Transverse colon (tissue), 4 donors: ENCODE results near the gene SLBP. TPM values are rescaled to one million over a fixed set of nuclear protein-coding genes. Genes with fewer than 3 reads are reported as not detected.

ENCODE experiments used
- DNase-seq: peaks from one replicate; pipeline ENCODE4 v3.0.0-alpha.2; 2019
- H3K27ac ChIP-seq, 4 donors: fragments of 200-600 bp; sonication (generic); 2 replicates each; pipeline ENCODE4 v1.5.1; 2016 to 2018; ENCODE audit warnings: inconsistent platforms in 4 of 4
- H3K27me3 ChIP-seq: fragments of 200-600 bp; sonication (generic); 2 replicates; pipeline ENCODE4 v1.5.1; 2017; ENCODE audit warnings: inconsistent platforms
- H3K36me3 ChIP-seq, 4 donors: fragments of 200-600 bp; sonication (generic); 2 replicates each; pipeline ENCODE4 v1.5.1; 2017 to 2019; ENCODE audit warnings: inconsistent platforms in 4 of 4
- H3K4me1 ChIP-seq, 4 donors: fragments of 200-600 bp; sonication (generic); 2 replicates each; pipeline ENCODE4 v1.5.1; 2017 to 2020; ENCODE audit warnings: inconsistent platforms in 4 of 4
- H3K4me3 ChIP-seq, 4 donors: fragments of 200-600 bp; sonication (generic); 1 replicate in 1 of 4; 2 replicates in 3 of 4; pipeline versions ENCODE4 v1.5.1 to v1.6.1; 2017 to 2019; ENCODE audit warnings: inconsistent platforms in 4 of 4
- H3K9me3 ChIP-seq, 2 donors: fragments of 200-600 bp; sonication (generic); 2 replicates each; pipeline ENCODE4 v1.5.1; 2017 to 2019; ENCODE audit warnings: inconsistent platforms in 2 of 2
- EP300 ChIP-seq: sonication (generic); formaldehyde crosslinking; IDR thresholded peaks from one replicate; pipeline ENCODE4 v1.6.1; 2017; ENCODE audit warnings: antibody characterized with exemption, low read depth
- POLR2A ChIP-seq: fragments of 450-650 bp; IDR thresholded peaks from one replicate; pipeline ENCODE4 v1.6.1; 2016; ENCODE audit warnings: antibody characterized with exemption, mild to moderate bottlenecking, moderate library complexity
- POLR2AphosphoS5 ChIP-seq, 3 donors: sonication (generic); formaldehyde crosslinking; IDR thresholded peaks; one replicate each; pipeline ENCODE4 v1.6.1; 2016; ENCODE audit warnings: antibody characterized with exemption in 3 of 3
- WGBS, 2 donors: methylation state at CpG; one replicate each; pipeline ENCODE4 v1.1.5; 2018; ENCODE audit warnings: low coverage in 1 of 2; 5-methylcytosine and 5-hydroxymethylcytosine counted together
- in situ Hi-C, 4 donors: fragments of 200-750 bp; cut with MboI; loops; one replicate each; pipeline versions ENCODE4 v1.15.0 to v1.15.1; 2017; ENCODE audit warnings: low sequenced_read_pairs in 3 of 4, low pct_ligation_motif_present in 1 of 4, low pct_unique_long_range_greater_than_20kb in 1 of 4
- intact Hi-C: fragments of 100-400 bp; cut with DNase I; formaldehyde crosslinking; loops from one replicate; pipeline ENCODE4 v1.15.1; 2023; ENCODE audit warnings: low total_unique reads
- total RNA-seq, 4 donors: library from RNA; depleted of rRNA; stranded (reverse); fragments of >200 nt; gene quantifications; one replicate each; pipeline ENCODE4 v1.1.0, GENCODE V29; 2016
- TF ChIP-seq, protein P1 (sequence below), 5 experiments: fragments of 200-600 bp in 3 of 5; fragments of 450-650 bp in 2 of 5; sonication (generic) in 3 of 5; IDR thresholded peaks; 1 replicate in 2 of 5; 2 replicates in 3 of 5; pipeline ENCODE4 v1.5.1; 2016 to 2017; ENCODE audit warnings: antibody characterized with exemption in 5 of 5, inconsistent platforms in 3 of 5, mild to moderate bottlenecking in 2 of 5, moderate library complexity in 1 of 5

SLBP gene
- total RNA-seq, 4 donors from 2014 or later, result 7.6 to 47.5 (median 31.6) TPM

DNA sequence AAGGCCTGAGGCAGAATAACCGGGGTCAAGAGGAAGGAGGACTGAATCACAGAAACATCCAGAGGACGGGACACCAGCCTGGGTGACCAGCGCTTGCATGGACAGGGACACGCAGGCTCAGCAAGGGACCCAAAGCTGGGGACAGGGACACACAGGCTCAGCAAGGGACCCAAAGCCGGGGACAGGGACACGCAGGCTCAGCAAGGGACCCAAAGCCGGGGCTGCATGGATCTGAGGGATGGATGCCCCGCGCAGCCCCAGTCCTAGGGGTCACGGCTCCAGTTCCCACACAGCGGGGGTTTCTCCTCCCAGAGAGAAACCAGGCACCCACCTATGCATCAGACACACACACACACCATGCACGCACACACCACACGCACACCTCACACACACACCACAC is 60.5 kb downstream of the SLBP start:
- intact Hi-C loops, result no loop called here
- no peak overlapping the region for H3K4me3 ChIP-seq
- H3K4me1 ChIP-seq, result no peaks in the 10 kb centered on the region
- in situ Hi-C loops, result no loop called here
- no peaks in the 10 kb centered on the region for H3K27me3 ChIP-seq
- WGBS, 2 donors, result 90 to 93% methylated on average over 5 to 13 of the region's 13 CpGs
- H3K27ac ChIP-seq, result no peak overlapping the region
- no peak for TF ChIP-seq EP300
- TF ChIP-seq, protein P1, sequence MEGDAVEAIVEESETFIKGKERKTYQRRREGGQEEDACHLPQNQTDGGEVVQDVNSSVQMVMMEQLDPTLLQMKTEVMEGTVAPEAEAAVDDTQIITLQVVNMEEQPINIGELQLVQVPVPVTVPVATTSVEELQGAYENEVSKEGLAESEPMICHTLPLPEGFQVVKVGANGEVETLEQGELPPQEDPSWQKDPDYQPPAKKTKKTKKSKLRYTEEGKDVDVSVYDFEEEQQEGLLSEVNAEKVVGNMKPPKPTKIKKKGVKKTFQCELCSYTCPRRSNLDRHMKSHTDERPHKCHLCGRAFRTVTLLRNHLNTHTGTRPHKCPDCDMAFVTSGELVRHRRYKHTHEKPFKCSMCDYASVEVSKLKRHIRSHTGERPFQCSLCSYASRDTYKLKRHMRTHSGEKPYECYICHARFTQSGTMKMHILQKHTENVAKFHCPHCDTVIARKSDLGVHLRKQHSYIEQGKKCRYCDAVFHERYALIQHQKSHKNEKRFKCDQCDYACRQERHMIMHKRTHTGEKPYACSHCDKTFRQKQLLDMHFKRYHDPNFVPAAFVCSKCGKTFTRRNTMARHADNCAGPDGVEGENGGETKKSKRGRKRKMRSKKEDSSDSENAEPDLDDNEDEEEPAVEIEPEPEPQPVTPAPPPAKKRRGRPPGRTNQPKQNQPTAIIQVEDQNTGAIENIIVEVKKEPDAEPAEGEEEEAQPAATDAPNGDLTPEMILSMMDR (IDR thresholded peaks at IDR 0.05), result no peak
- no peak for TF ChIP-seq POLR2AphosphoS5 (IDR thresholded peaks at IDR 0.05)
- TF ChIP-seq POLR2A, result no peak
- H3K9me3 ChIP-seq, result no peaks in the 10 kb centered on the region
- no peak for DNase-seq
- H3K36me3 ChIP-seq, result no peaks in the 10 kb centered on the region

DNA sequence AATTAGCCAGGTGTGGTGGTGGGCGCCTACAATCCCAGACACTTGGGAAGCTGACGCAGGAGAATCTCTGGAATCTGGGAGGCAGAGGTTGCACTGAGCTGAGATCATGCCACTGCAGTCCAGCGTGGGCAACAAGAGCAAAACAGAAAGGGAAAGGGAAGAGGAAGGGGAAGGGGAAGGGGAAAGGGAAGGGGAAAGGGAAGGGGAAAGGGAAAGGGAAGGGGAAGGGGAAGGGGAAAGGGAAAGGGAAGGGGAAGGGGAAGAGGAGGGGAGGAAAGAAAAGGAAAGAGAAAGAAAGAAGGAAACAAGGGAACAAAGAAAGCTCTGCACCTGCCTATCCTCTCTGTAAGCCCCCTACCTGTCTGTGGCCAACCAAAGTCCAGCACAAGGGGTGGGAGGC is 63.2 kb downstream of the SLBP start:
- no peak overlapping the region for H3K4me3 ChIP-seq
- no peaks in the 10 kb centered on the region for H3K9me3 ChIP-seq
- WGBS, 2 donors, result 84 to 93% methylated on average over 2 to 3 of the region's 3 CpGs
- intact Hi-C loops (no loop called here), in situ Hi-C loops (loop anchor here in 1 of 4 donors (25.0 kb wide), 1 partner anchor 287 kb away; no protein-coding TSS in a partner anchor)
- no peaks in the 10 kb centered on the region for H3K27me3 ChIP-seq
- TF ChIP-seq, protein P1 (IDR thresholded peaks at IDR 0.05), result no peak
- TF ChIP-seq EP300 (no peak), POLR2AphosphoS5 (IDR thresholded peaks at IDR 0.05) (no peak)
- no peak overlapping the region for H3K27ac ChIP-seq
- H3K4me1 ChIP-seq, result no peaks in the 10 kb centered on the region
- DNase-seq, result no peak
- no peaks in the 10 kb centered on the region for H3K36me3 ChIP-seq

DNA sequence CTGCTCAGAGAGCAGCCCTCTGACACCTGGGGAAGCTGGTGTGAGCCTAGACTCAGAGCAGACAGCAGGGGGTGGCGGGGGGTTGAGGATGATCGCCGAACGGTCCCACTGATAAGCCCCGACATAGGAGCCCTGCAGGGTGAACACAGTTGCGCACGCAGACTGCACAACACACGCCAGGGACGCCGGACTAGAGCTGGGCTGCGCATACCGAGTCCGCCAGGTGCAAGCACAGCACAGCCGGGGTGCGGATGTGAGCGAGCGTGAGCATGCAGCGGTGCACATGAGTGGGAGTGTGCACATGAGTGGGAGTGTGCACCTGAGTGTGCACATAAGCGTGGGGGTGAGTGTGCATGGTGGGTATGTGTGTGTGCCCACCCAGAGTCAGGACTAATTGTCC is 64.7 kb downstream of the SLBP start:
- TF ChIP-seq, protein P1 (IDR thresholded peaks at IDR 0.05), result no peak
- TF ChIP-seq POLR2AphosphoS5 (IDR thresholded peaks at IDR 0.05) (no peak), POLR2A (no peak), EP300 (no peak)
- no peak overlapping the region for H3K27ac ChIP-seq
- in situ Hi-C loops, result loop anchor here in 1 of 4 donors (25.0 kb wide), 1 partner anchor 285 kb away; no protein-coding TSS in a partner anchor
- no peaks in the 10 kb centered on the region for H3K9me3 ChIP-seq
- H3K36me3 ChIP-seq, result no peaks in the 10 kb centered on the region
- DNase-seq, result no peak
- H3K4me1 ChIP-seq, result no peaks in the 10 kb centered on the region
- H3K27me3 ChIP-seq, result no peaks in the 10 kb centered on the region
- no peak overlapping the region for H3K4me3 ChIP-seq
- whole genome bisulfite sequencing, 2 donors, result 84% methylated on average over 15 of the region's 19 CpGs; no CpG with 5 or more reads in 1 of the 2 donors
- intact Hi-C loops, result no loop called here

DNA sequence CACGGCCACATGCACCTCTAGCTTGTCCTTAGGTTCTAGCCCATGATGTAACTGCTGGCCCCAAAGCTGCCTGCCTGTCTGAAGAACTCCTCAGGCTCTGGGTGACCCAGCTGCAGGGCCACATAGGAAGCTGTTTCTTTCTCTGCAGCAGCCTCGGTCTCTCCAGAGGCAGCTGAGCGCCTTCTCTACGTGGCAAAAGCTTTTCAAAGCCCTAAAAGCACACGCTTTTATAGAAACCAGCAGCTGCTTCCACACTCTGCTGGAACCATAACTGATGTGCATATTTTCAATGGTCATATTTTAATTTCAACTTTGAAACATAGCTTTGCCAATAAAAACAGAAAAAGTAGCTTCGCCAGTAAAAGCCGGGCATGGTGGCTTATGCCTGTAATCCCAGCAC is 65.4 kb downstream of the SLBP start:
- no peaks in the 10 kb centered on the region for H3K9me3 ChIP-seq
- TF ChIP-seq, protein P1 (IDR thresholded peaks at IDR 0.05), result no peak
- no peak for TF ChIP-seq POLR2A
- TF ChIP-seq EP300, result no peak
- no peak for TF ChIP-seq POLR2AphosphoS5 (IDR thresholded peaks at IDR 0.05)
- H3K27ac ChIP-seq, result no peak overlapping the region
- intact Hi-C loops (no loop called here), in situ Hi-C loops (loop anchor here in 1 of 4 donors (25.0 kb wide), 1 partner anchor 284 kb away; no protein-coding TSS in a partner anchor)
- no peak overlapping the region for H3K4me3 ChIP-seq
- H3K4me1 ChIP-seq, result no peaks in the 10 kb centered on the region
- H3K36me3 ChIP-seq, result no peaks in the 10 kb centered on the region
- 90 to 94% methylated on average over 6 to 7 of the region's 7 CpGs for WGBS, 2 donors
- no peak for DNase-seq
- H3K27me3 ChIP-seq, result no peaks in the 10 kb centered on the region
